ENCODE results near the gene EXOC3.

Gene EXOC3

DNA sequence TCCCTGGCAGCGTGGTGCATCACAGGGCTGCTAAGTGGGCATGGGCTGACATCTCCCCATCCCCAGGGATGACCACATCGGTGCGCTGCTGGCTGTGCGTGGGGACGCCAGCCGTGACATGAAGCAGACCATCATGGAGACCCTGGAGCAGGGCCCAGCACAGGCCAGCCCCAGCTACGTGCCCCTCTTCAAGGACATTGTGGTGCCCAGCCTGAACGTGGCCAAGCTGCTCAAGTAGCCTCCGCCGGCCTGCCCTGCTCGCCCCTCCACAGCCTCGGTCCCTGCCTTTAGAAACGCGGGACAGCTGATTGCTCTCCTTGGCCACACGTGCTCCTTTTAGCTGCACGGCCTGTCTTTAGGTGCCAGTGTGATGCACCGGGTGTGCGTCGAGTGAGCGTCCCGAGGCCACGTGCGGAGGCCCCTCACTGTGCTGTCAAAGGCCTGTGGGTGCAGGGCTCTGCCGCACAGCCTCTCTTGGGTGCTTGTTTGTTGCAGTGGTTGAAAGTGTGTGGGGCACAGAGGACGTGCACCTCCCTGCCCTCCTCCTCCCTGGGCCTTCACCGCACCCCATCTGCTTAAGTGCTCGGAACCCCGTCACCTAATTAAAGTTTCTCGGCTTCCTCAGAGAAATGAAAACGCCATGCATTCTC lies 23.8 kb downstream of the EXOC3 start:
- no peak for TF ChIP-seq CTCF (IDR thresholded peaks at IDR 0.05; ENCODE audit: insufficient read depth, missing control alignments)
- DNase-seq (ENCODE audit: insufficient read length, low spot score): no peak
- FAIRE-seq: no peak

DNA sequence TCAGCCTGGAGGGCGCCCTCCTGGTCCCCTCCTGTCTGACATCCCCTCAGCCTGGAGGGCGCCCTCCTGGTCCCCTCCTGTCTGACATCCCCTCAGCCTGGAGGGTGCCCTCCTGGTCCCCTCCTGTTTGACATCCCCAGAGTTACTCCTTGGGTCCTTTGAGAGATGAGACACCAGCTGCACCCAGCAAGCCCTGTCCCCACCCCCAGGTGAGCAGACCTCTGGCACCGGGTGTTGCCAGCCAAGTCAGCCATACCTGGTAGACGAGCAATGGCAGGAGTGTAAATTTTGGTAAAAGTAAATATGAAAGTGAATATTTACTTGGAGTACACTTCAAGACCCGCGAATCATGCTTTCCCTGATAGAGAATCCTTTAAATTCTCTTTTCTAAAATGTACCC lies 25.4 kb downstream of the EXOC3 start:
- no peak for TF ChIP-seq CTCF (IDR thresholded peaks at IDR 0.05; ENCODE audit: insufficient read depth, missing control alignments)
- FAIRE-seq (no peak), DNase-seq (ENCODE audit: insufficient read length, low spot score) (no peak)

DNA sequence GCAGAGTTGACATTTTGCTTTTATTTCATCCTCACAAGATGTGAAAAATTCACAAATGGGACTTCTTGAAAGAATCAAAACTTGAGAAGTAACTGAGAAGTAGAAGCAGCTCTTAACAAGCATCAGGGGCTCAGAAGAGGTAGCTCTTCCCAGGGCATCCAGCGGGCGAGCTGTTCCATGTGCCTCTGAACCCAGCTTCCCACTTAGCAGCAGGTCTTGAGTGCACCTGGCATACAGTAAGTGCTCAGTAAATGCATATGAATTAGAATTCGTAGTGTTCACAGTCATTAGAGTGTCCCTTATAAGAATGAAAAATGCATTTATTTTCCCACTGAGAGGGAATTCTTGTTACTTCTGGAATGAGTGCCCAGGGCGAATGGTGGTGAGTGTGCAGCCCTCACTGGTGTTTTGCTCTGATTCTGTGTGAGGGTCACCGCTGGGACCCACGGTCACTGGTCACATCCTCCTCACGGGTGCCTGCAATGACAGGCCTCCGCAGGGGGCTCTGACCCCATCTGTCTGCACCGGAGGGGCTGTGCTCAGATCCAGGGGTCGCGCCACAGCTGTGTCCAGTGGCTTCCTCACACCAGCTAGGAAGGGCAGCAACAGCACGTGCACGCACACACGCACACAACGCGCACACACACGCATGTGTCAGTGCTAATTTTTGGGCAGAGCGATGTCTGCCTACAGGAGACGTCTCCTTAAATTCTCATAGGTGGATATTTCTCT lies 26.9 kb downstream of the EXOC3 start:
- FAIRE-seq (no peak), DNase-seq (ENCODE audit: insufficient read length, low spot score) (no peak)
- no peak for TF ChIP-seq CTCF (IDR thresholded peaks at IDR 0.05; ENCODE audit: insufficient read depth, missing control alignments)

DNA sequence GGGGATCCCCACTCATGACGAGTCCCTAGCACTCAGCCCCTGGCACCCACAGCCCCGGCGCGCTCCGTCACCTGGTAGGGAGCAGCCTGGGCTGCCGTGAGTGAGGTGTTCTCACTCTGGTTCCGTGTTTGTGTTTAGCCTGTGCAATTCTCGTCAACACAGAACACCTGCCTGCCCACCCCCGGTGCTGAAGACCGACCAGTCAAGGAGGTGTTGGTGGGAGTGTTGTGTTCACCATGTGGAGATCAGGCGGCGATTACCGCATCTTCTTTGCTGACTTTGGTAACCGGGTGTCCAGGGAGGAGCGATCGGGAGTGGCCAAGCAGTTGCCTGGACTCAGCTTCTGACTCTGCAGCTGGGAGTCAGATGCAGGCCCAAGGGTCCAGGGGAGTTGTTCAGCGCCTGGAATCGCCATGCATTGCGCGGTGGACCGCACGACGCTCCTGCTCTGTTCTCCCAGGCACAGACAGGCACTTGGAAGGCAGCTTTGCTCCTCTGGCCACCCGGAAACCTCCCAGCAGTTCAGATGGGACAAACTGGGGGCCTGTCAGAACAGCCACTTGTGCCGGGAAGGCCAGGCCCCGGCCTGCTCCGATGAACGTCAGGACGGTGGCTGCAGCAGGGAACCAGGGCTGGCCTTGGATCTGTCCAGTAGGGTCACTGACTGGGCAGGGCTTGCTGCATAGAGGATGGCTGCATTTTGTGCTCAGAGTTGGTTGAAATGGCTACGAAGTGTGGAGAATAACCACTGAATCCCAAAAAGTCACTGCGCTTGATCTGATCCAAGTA lies 28.2 kb downstream of the EXOC3 start:
- no peak for TF ChIP-seq CTCF (IDR thresholded peaks at IDR 0.05; ENCODE audit: insufficient read depth, missing control alignments)
- FAIRE-seq: no peak
- no peak for DNase-seq (ENCODE audit: insufficient read length, low spot score)

- no peak for TF ChIP-seq CTCF (IDR thresholded peaks at IDR 0.05; ENCODE audit: insufficient read depth, missing control alignments)
- no peak for DNase-seq (ENCODE audit: insufficient read length, low spot score)
- no peak for FAIRE-seq
Observed at GRCh38 chr5:471750-472058, 28.7 kb downstream of the EXOC3 start.

GRCh38 chr5:472076-472655 lies 29.2 kb downstream of the EXOC3 start:
- FAIRE-seq (no peak), DNase-seq (ENCODE audit: insufficient read length, low spot score) (no peak)
- no peak for TF ChIP-seq CTCF (IDR thresholded peaks at IDR 0.05; ENCODE audit: insufficient read depth, missing control alignments)
